GM19452 (cell line): Measurements from ENCODE around the gene MTMR2.

Experiments
- ATAC-seq: cut with Tn5 transposase; IDR thresholded peaks from one replicate; pipeline ENCODE4 v1.9.1; 2021; ENCODE audit not compliant: unreplicated experiment

MTMR2 gene

GRCh38 chr11:95923728-95924413, at the start of gene MTMR2:
Gene MTMR2 (minus strand): TSS chr11:95924107. CDS start chr11:95923954, 153 bp downstream.
- ATAC-seq = peak; percentile 100

- no peak for ATAC-seq
Observed at GRCh38 chr11:95972060-95972459, 48.2 kb upstream of the MTMR2 start.

GRCh38 chr11:95968585-95968984, 44.7 kb upstream of the MTMR2 start:
- ATAC-seq = no peak

GRCh38 chr11:95964281-95964680, 40.4 kb upstream of the MTMR2 start:
- ATAC-seq = no peak

- ATAC-seq = no peak
Observed at GRCh38 chr11:95961758-95962157, 37.9 kb upstream of the MTMR2 start.

- ATAC-seq = no peak
Observed at GRCh38 chr11:95950905-95951304, 27.0 kb upstream of the MTMR2 start.

GRCh38 chr11:95948637-95949036, 24.7 kb upstream of the MTMR2 start:
- ATAC-seq = no peak

- ATAC-seq = no peak
Observed at GRCh38 chr11:95944623-95945022, 20.7 kb upstream of the MTMR2 start.

GRCh38 chr11:95943546-95943945, 19.6 kb upstream of the MTMR2 start:
- ATAC-seq = no peak

GRCh38 chr11:95939091-95939490, 15.2 kb upstream of the MTMR2 start:
- no peak for ATAC-seq

GRCh38 chr11:95937358-95937757, 13.5 kb upstream of the MTMR2 start:
- no peak for ATAC-seq

GRCh38 chr11:95933594-95933993, 9.7 kb upstream of the MTMR2 start:
- ATAC-seq = no peak

GRCh38 chr11:95931916-95932315, 8.0 kb upstream of the MTMR2 start:
- ATAC-seq = no peak

- ATAC-seq = no peak
Observed at GRCh38 chr11:95930948-95931347, 7.0 kb upstream of the MTMR2 start.

- no peak for ATAC-seq
Observed at GRCh38 chr11:95926726-95927125, 2.8 kb upstream of the MTMR2 start.

GRCh38 chr11:95925011-95925410, 1.1 kb upstream of the MTMR2 start:
- ATAC-seq = no peak

- ATAC-seq = no peak
Observed at GRCh38 chr11:95924414-95924760, 480 bp upstream of the MTMR2 start.

- no peak for ATAC-seq
Observed at GRCh38 chr11:95923439-95923727, 524 bp downstream of the MTMR2 start.

GRCh38 chr11:95922536-95923438, 1.1 kb downstream of the MTMR2 start:
- ATAC-seq = no peak

GRCh38 chr11:95922099-95922498, 1.8 kb downstream of the MTMR2 start:
- no peak for ATAC-seq

GRCh38 chr11:95920460-95921105, 3.3 kb downstream of the MTMR2 start:
- no peak for ATAC-seq

- ATAC-seq = no peak
Observed at GRCh38 chr11:95919514-95919913, 4.4 kb downstream of the MTMR2 start.
